GM12878 (cell line): ENCODE data around the gene LRRC75A. TPM values are rescaled to one million over a fixed set of nuclear protein-coding genes. Genes with fewer than 3 reads are reported as not detected.

ENCODE experiments used
- ATF3 ChIP-seq: IDR thresholded peaks from 2 replicates; pipeline ENCODE4 v1.6.1; 2011; ENCODE audit warnings: low read depth, mild to moderate bottlenecking, low read length, moderate library complexity, borderline replicate concordance; ENCODE audit errors: extremely low read depth
- CHD4 ChIP-seq: fragments of 200-600 bp; sonication (generic); IDR thresholded peaks from 2 replicates; pipeline ENCODE4 v1.6.1; 2016; ENCODE audit warnings: mild to moderate bottlenecking
- CREB1 ChIP-seq: IDR thresholded peaks from 2 replicates; pipeline ENCODE4 v1.6.1; 2012; ENCODE audit warnings: low read depth, mild to moderate bottlenecking, inconsistent platforms
- CTCF ChIP-seq, 3 experiments: IDR thresholded peaks in 2 of 3; conservative IDR thresholded peaks in 1 of 3; 2 replicates each; pipeline ENCODE4 v1.5.1; 2011; ENCODE audit warnings: low read depth in 3 of 3, low read length in 3 of 3, mild to moderate bottlenecking in 3 of 3, control low read depth in 2 of 3, moderate library complexity in 2 of 3, inconsistent platforms in 1 of 3, mixed read lengths in 1 of 3; ENCODE audit not compliant: control insufficient read depth in 2 of 3, insufficient read depth in 1 of 3; ENCODE audit errors: extremely low read depth in 1 of 3
- ELK1 ChIP-seq: IDR thresholded peaks from 2 replicates; pipeline ENCODE4 v1.6.1; 2012; ENCODE audit warnings: low read depth, low read length, improper control_type of control experiment
- EP300 ChIP-seq, 2 experiments: fragments of 150-350 bp in 1 of 2; IDR thresholded peaks; 2 replicates each; pipeline ENCODE4 v1.6.1; 2011 to 2012; ENCODE audit warnings: low read depth in 2 of 2, low read length in 2 of 2, borderline replicate concordance in 1 of 2, improper control_type of control experiment in 1 of 2, inconsistent platforms in 1 of 2; ENCODE audit not compliant: control insufficient read depth in 1 of 2
- HDGF ChIP-seq: fragments of 450-650 bp; IDR thresholded peaks from 2 replicates; pipeline ENCODE4 v1.6.1; 2016; ENCODE audit warnings: antibody characterized with exemption
- HSF1 ChIP-seq: fragments of 150-350 bp; IDR thresholded peaks from 2 replicates; pipeline ENCODE4 v1.6.1; 2014; ENCODE audit warnings: mild to moderate bottlenecking, low read depth, low read length
- NFXL1 ChIP-seq: fragments of 450-650 bp; IDR thresholded peaks from 2 replicates; pipeline ENCODE4 v1.6.1; 2017; ENCODE audit warnings: antibody characterized with exemption, mild to moderate bottlenecking, borderline replicate concordance
- NR2C2 ChIP-seq: IDR thresholded peaks from 2 replicates; pipeline ENCODE4 v1.6.1; 2011; ENCODE audit warnings: borderline replicate concordance, low read depth; ENCODE audit not compliant: control insufficient read depth, insufficient read length
- PAX5 ChIP-seq: IDR thresholded peaks from 2 replicates; pipeline ENCODE4 v1.6.1; 2011; ENCODE audit warnings: low read depth, low read length, borderline replicate concordance
- PKNOX1 ChIP-seq: fragments of 450-650 bp; IDR thresholded peaks from 2 replicates; pipeline ENCODE4 v1.6.1; 2016; ENCODE audit warnings: mild to moderate bottlenecking
- POLR2AphosphoS5 ChIP-seq: IDR thresholded peaks from 2 replicates; pipeline ENCODE4 v1.6.1; 2011; ENCODE audit warnings: mild to moderate bottlenecking, low read length, inconsistent platforms
- RB1 ChIP-seq: fragments of 450-650 bp; formaldehyde crosslinking; IDR thresholded peaks from 2 replicates; pipeline ENCODE4 v1.6.1; 2017; ENCODE audit warnings: mild to moderate bottlenecking, borderline replicate concordance
- RUNX3 ChIP-seq: IDR thresholded peaks from 2 replicates; pipeline ENCODE4 v1.6.1; 2012; ENCODE audit warnings: low read length, inconsistent platforms
- SMAD5 ChIP-seq: IDR thresholded peaks from 2 replicates; pipeline ENCODE4 v1.6.1; 2016; ENCODE audit warnings: antibody characterized with exemption, low read depth
- TBL1XR1 ChIP-seq: IDR thresholded peaks from 2 replicates; pipeline ENCODE4 v1.6.1; 2012; ENCODE audit warnings: low read depth, low read length, improper control_type of control experiment
- YY1 ChIP-seq: IDR thresholded peaks from 2 replicates; pipeline ENCODE4 v1.6.1; 2011; ENCODE audit warnings: low read depth, mild to moderate bottlenecking, low read length
- ZNF217 ChIP-seq: fragments of 450-650 bp; IDR thresholded peaks from 2 replicates; pipeline ENCODE4 v1.6.1; 2017; ENCODE audit warnings: antibody characterized with exemption, mild to moderate bottlenecking
- polyA plus RNA-seq, 11 experiments: library from polyadenylated mRNA; depleted of rRNA in 4 of 11; unstranded in 6 of 11; stranded (reverse) in 5 of 11; fragments of >200 nt; fragmentation: Nextera tagmentation in 4 of 11; fragmentation: Illumina TruSeq in 1 of 11; extraction: Ambion mirVana in 4 of 11; extraction: Trizol in 1 of 11; gene quantifications; 1 replicate in 1 of 11; 2 replicates in 10 of 11; pipeline versions ENCODE4 v1.2.1 to v1.2.3, GENCODE V29; 2011 to 2016; ENCODE audit warnings: inconsistent platforms in 2 of 11, missing spikeins in 2 of 11, low read depth in 1 of 11
- total RNA-seq, 4 experiments: library from RNA; depleted of rRNA in 3 of 4; stranded (reverse); fragments of >200 nt in 3 of 4; fragmentation: Illumina TruSeq in 1 of 4; extraction: Trizol in 1 of 4; gene quantifications; 2 replicates each; pipeline versions ENCODE4 v1.2.1 to v1.2.3, GENCODE V29; 2013 to 2021

LRRC75A gene
- total and polyA plus RNA-seq, 10 of the 15 experiments (the other 5 are each of a cell fraction or from before 2014, with no cell fraction given): 0.01 to 1.3 (median 0.09) TPM; not detected in 2

GRCh38 chr17:16419074-16419928 is 72.7 kb downstream of the LRRC75A start (continued):
- TF ChIP-seq NR2C2: no peak
- no peak for TF ChIP-seq TBL1XR1
- TF ChIP-seq RUNX3: peak; percentile 37; the same call in 1 of the 2 replicates
- TF ChIP-seq CHD4: no peak
- TF ChIP-seq PKNOX1: no peak
- no peak for TF ChIP-seq RB1
- no peak for TF ChIP-seq ATF3
- no peak for TF ChIP-seq NFXL1
- TF ChIP-seq PAX5: peak; percentile 79; the same call in 1 of the 2 replicates
- TF ChIP-seq HDGF: no peak
- TF ChIP-seq SMAD5: no peak
- no peak for TF ChIP-seq HSF1
- TF ChIP-seq EP300 (IDR thresholded peaks at IDR 0.05; ENCODE audit: borderline replicate concordance in 1 of 2, control insufficient read depth in 1 of 2, low read depth in 2 of 2, low read length in 2 of 2): no peak
- no peak; the same call in 1 of the 2 replicates for TF ChIP-seq POLR2AphosphoS5
- TF ChIP-seq ZNF217: no peak
- TF ChIP-seq YY1: 0 out of 2 replicates have a peak, but pooled peaks have one; percentile 18
- no peak for TF ChIP-seq CTCF (IDR thresholded peaks at IDR 0.05 in 2 of 3, conservative IDR thresholded peaks at IDR 0.05 in 1 of 3; ENCODE audit: control insufficient read depth in 2 of 3, extremely low read depth in 1 of 3, insufficient read depth in 1 of 3, low read depth in 3 of 3, low read length in 3 of 3)
- TF ChIP-seq CREB1: 0 out of 2 replicates have a peak, but pooled peaks have one; percentile 27
- TF ChIP-seq ELK1: no peak
